GM18951 (cell line): ENCODE measurements around the gene GABRP.
"Not testable (repeated sequence)": the region's sequence is repeated elsewhere in the genome, so short reads cannot be mapped to it uniquely, and the experiment has no call there.

Experiments used
- POLR2A ChIP-seq: IDR thresholded peaks from 4 replicates; pipeline ENCODE4 v1.6.1; 2011; ENCODE audit warnings: mild to moderate bottlenecking; ENCODE audit not compliant: insufficient read length, insufficient read depth; ENCODE audit errors: extremely low read depth
- in situ Hi-C: fragments of 300-500 bp; cut with MboI; formaldehyde crosslinking; loops from one replicate; pipeline ENCODE4 v1.12.0; 2022; ENCODE audit warnings: low sequenced_read_pairs, mixed read lengths, inconsistent platforms; ENCODE audit not compliant: unreplicated experiment

The GABRP gene

DNA sequence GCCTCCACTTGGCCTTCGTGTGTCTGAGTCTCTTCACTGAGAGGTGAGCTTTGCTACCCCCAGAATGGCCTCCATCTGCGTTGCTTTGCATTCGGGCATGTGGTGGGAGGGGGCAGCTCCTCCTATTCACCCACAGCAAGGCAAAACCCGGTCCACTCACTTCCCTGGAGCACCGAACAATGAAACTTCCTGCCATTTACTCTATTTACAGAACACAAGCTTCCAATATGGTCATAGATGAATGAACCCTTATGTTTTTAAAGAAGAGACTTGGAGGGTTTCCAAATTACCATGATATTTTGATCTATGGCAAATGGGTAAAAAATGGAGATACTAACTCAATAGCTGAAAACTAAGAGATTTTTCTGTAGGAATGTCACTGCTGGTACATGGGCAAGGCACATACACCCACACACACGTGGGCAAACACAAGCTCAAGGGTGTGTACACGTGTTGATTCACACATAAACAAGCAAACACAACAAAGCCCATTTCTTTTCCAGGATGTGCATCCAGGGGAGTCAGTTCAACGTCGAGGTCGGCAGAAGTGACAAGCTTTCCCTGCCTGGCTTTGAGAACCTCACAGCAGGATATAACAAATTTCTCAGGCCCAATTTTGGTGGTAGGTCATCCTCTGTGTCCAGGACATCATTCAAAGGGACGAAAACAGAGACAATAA is 5.2 kb downstream of the GABRP start:
- in situ Hi-C loops, result no loop called here
- TF ChIP-seq POLR2A, result no peak

DNA sequence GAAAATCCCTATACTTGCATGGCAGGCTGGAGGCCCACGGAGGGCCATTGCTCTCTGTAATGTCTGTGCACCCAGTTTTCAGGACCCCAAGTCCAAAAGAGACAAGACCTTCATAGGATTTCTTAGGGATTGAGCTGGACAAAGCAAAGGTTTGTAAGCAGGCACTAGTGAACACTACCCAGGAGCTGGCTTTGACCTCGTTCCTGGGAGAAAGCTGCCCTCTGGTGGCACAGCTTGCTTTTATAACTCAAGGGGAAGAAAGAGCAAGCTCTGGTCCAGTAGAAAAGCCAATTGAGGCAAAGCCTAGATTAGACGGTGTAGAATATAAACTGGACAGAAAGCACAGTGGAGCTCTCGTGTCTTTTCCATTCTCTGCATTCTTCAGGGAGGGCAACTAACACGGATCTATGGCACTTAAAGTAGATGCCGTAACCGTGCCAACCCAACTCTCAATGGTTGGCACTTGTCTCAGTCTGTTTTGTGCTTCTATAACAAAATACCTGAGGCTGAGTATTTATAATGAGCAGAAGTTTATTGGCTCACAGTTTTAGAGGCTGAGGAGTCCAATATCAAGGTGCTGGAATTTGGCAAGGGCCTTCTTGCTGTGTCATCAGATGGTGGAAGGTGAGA is 7.9 kb downstream of the GABRP start:
- no peak for TF ChIP-seq POLR2A
- in situ Hi-C loops, result no loop called here

DNA sequence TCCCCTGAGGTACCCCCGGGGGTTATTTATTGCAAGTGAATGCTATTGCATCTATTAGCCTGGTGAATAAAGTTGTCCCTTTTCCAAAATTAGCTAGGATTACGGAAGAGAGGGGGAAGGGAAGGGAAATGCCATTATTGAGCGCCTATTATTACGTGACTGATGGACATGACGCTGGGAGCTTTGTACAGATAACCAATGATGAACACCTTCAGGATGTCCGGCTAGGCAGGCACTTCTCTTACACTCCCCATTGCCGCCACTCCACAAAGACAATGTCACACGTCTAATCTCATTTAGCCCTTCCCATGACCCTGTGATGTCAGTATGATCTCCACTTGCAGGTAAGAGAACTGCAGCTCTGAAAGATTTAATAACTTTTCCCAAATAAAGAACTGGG is 9.4 kb downstream of the GABRP start:
- no peak for TF ChIP-seq POLR2A
- in situ Hi-C loops, result no loop called here

DNA sequence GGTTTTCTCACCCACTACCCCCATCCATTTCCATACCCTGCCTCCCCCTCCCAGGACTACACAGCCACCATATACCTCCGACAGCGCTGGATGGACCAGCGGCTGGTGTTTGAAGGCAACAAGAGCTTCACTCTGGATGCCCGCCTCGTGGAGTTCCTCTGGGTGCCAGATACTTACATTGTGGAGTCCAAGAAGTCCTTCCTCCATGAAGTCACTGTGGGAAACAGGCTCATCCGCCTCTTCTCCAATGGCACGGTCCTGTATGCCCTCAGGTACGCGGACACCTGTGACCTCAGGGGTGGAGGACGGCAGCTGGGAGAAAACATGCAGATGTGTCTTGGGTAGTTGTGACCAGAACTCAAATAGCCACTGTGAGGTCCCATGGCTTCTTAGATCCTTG is 11.6 kb downstream of the GABRP start:
- in situ Hi-C loops, result no loop called here

DNA sequence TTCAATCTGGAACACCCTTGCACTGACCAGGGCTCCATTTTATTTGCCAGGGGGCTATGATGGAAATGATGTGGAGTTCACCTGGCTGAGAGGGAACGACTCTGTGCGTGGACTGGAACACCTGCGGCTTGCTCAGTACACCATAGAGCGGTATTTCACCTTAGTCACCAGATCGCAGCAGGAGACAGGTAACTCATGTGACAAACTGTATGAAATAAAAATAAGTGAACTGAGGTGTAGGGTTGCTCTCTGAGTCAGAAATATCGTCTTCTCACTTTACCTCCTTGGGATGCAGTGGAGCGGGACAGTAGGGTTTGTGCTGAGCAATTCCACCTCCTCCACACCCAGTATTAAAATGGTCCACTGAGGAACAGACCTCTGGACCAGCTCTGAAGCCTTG is 22.1 kb downstream of the GABRP start:
- no peak for TF ChIP-seq POLR2A
- in situ Hi-C loops, result no loop called here

More for the DNA sequence above, 11.6 kb downstream of the GABRP start:
- no peak for TF ChIP-seq POLR2A

DNA sequence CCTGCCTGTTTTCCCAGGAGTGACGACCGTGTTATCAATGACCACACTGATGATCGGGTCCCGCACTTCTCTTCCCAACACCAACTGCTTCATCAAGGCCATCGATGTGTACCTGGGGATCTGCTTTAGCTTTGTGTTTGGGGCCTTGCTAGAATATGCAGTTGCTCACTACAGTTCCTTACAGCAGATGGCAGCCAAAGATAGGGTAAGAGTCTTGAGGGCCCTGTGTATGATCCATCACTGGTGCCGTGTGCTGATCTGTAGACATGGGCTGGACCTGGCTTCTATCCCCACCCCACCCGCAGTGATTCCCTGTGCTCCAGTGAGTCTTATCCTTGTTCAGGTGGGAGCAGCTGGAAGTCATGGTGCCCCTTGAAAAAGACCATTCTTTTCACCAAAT is 26.0 kb downstream of the GABRP start:
- in situ Hi-C loops, result no loop called here
- no peak for TF ChIP-seq POLR2A

DNA sequence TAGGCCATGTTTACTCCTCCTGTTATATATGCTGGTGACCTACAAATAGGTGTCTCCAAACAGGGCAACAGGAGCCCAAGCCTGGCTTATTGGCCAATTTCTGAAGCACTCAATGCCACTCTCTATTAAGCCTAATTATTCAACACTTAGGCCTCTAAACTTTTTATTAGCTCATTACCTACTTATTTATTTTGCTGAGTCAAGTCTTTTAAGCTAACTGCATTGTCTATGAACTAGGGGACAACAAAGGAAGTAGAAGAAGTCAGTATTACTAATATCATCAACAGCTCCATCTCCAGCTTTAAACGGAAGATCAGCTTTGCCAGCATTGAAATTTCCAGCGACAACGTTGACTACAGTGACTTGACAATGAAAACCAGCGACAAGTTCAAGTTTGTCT is 28.2 kb downstream of the GABRP start:
- in situ Hi-C loops, result no loop called here
- no peak for TF ChIP-seq POLR2A

DNA sequence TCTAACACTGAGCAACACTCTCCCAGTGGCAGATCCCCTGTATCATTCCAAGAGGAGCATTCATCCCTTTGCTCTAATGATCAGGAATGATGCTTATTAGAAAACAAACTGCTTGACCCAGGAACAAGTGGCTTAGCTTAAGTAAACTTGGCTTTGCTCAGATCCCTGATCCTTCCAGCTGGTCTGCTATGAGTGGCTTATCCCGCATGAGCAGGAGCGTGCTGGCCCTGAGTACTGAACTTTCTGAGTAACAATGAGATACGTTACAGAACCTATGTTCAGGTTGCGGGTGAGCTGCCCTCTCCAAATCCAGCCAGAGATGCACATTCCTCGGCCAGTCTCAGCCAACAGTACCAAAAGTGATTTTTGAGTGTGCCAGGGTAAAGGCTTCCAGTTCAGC is 29.7 kb downstream of the GABRP start:
- in situ Hi-C loops, result no loop called here
- no peak for TF ChIP-seq POLR2A

DNA sequence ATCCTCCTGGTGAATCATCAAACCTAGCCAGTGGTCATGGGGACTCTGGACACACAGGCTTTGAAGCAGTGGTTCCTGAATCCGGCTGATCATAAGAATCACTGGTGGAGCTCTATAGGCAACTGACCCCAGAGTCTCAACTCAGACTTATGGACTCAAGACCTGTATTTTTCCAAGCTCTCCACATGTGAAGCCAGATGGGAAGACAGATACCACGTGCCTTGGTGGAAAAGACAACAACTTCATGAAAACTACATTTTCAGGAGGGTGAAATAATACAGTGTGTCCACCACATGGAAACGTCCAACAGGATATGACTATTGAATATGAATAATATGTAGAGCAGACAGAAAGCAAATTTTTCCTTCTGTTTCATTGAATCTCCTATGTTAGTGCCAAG is 33.7 kb downstream of the GABRP start:
- no peak for TF ChIP-seq POLR2A
- in situ Hi-C loops, result no loop called here

DNA sequence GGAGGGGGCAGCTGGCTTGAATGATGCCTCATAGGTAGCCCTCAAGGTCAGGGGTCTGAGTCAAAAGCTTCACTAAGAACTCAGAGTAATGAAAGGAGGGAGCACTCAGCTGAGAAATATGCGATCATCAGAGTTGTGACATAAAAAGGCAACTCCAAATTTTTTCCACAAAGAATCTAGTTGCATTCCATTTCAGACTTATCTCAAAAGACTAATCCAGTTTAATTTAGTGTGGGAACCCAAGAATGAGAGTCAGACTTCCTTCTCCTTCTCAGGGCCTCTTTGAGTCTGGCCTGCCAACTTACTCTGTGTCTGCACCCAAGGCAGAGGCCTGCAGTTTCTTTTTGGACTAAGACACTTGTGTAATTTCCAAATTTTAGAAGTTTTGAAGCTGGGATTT is 34.7 kb downstream of the GABRP start:
- in situ Hi-C loops, result no loop called here
- no peak for TF ChIP-seq POLR2A

DNA sequence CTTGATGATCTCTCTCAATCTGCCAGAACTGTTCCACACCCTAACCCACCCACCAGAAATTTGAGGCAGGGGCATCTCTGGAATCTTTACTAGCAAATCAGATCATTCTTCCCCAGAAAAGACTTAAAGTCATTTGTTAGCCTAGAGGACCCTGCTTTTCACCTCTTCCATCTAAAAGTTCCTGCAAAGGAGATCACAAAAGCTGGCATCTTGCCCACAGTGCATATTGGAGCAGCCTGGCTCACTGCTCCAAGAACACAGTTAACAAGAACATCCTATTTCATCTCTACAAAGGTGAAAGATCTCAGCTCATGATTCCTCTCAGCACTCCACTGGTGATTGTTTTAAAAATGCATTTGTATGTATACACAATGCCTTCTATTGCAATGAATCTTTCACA is 36.3 kb downstream of the GABRP start:
- in situ Hi-C loops, result no loop called here
- TF ChIP-seq POLR2A, result no peak

DNA sequence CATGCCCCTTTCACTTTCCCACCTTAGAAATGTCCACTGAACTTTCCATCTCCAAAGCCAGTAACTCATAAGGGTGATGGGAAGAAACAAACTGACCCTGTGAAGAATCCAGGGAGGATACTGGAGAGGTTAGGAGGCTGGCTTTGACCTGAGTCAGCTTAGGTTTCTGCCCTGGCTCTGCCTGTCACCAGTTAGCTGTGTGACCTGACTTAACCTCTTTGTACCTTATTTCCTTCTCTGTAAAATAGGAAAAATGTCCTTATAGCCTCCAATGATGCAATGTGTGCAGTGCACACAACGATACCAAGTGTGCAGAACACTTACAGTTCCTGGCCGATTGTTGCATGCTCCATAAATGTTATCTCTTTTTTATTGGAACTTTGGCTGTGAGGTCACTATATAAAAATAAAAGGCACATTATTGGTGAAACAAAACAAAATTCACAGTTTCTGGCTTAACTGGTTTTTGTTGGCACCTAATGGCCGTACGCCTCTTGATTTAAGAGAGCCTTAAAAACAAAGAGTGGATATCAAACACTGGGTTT is 37.8 kb downstream of the GABRP start:
- in situ Hi-C loops, result no loop called here
- no peak for TF ChIP-seq POLR2A

DNA sequence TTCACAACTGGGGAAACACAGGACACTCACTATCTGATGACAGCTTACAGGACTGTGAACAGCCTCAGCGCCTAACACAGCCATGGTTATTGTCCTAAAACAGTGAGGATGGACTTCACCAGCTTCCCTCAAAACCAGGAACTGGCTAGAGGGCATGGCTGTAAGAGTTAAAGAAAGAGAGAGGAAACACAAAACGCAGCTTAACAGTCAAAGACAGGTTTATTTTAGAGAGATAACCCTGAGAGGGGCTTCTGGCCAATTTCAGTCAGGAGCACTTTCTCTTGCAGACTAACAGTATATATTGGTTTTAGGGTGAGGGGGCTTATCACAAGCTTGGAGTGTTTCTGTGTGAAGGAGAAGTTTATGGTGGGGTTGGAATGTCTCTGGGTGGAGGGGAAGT is 42.6 kb downstream of the GABRP start:
- no peak for TF ChIP-seq POLR2A
- in situ Hi-C loops, result no loop called here

DNA sequence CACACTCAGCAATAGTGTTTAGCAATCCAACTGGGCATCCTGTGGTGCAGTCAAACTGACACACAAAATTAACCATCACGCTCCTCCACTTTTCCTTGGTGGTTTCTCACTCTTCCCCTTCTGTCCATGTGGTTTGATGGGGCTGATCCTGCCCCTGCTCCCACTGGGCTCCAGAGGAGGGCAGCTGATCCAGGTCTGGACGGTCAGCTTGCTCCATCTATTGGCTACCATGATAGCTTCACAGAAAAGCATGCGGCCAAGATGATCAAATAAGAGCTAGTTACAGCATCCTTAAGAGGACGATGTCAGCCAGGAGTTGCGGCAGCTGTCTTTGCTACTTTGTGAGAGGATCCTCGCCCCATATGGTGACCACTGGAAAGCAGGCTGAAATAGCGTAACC is 48.7 kb downstream of the GABRP start:
- in situ Hi-C loops, result no loop called here
- no peak for TF ChIP-seq POLR2A

DNA sequence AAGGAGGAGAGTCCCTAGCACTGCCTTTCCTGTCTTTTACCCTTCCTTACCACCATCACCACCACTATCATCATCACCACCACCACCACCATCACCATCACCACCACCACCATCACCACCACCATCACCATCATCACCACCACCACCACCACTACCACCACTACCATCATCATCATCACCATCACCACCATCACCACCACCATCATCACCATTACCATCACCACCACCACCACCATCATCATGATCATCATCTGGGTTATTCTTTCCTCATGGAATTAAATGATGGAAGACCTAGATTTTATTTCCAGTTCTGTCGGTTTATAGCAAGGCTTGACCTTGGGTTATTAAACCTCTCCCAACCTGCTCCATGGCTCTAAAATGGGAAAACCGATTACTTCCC is 50.5 kb downstream of the GABRP start:
- in situ Hi-C loops, result not testable (repeated sequence)
